Endothelial cell of umbilical vein (primary cell): ENCODE measurements around the gene OMA1. TPM values are rescaled to one million over a fixed set of nuclear protein-coding genes. Genes with fewer than 3 reads are reported as not detected.

ENCODE experiments used
- BruUV-seq: library from RNA; stranded (reverse); fragments of 400-500 nt; replicated peaks from 2 replicates; lab custom pipeline; 2021; lab: Mats Ljungman, UMichigan
- CTCF ChIA-PET: fragments of 300-600, 350-600 bp; sonication (Branson Sonifier 250); formaldehyde crosslinking; loops from one replicate; lab custom pipeline; 2021; ENCODE audit warnings: antibody characterized with exemption, inconsistent platforms; lab: Charles Lee
- POLR2A ChIA-PET: fragments of 300-600, 350-600 bp; sonication (Branson Sonifier 250); formaldehyde crosslinking; loops from one replicate; lab custom pipeline; 2021; ENCODE audit warnings: antibody characterized with exemption, inconsistent platforms; lab: Charles Lee
- DNase-seq: peaks from one replicate; pipeline ENCODE4 v3.0.0-alpha.2; 2011; ENCODE audit warnings: low read depth, low spot score
- FAIRE-seq: peaks from 2 replicates; lab custom pipeline; 2011; peaks lifted over from hg19 to GRCh38; lab: Jason Lieb, UNC
- H2AFZ ChIP-seq: 2 replicates; pipeline ENCODE4 v1.6.0; 2012; ENCODE audit warnings: low read depth, low read length, control low read depth, inconsistent platforms
- H3K27ac ChIP-seq: 2 replicates; pipeline ENCODE4 v1.5.1; 2011; ENCODE audit warnings: low read depth, mild to moderate bottlenecking, control low read depth, low read length, moderate library complexity; ENCODE audit not compliant: insufficient read depth
- H3K27me3 ChIP-seq, 2 experiments: 2 replicates each; pipeline versions ENCODE4 v1.6.0 to v1.6.1; 2011; ENCODE audit warnings: low read length in 2 of 2, mixed read lengths in 1 of 2; ENCODE audit not compliant: control insufficient read depth in 2 of 2, insufficient read depth in 2 of 2
- H3K36me3 ChIP-seq, 2 experiments: 2 replicates in 1 of 2; 3 replicates in 1 of 2; pipeline ENCODE4 v1.5.1; 2011; ENCODE audit warnings: low read length in 2 of 2, mild to moderate bottlenecking in 1 of 2, moderate library complexity in 1 of 2; ENCODE audit not compliant: control insufficient read depth in 2 of 2, insufficient read depth in 2 of 2; ENCODE audit errors: extremely low read depth in 1 of 2
- H3K4me1 ChIP-seq: 3 replicates; pipeline ENCODE4 v1.5.1; 2011; ENCODE audit warnings: mild to moderate bottlenecking, low read length; ENCODE audit not compliant: control insufficient read depth, insufficient read depth; ENCODE audit errors: extremely low read depth
- H3K4me2 ChIP-seq: 2 replicates; pipeline ENCODE4 v1.6.1; 2011; ENCODE audit warnings: low read length, control low read depth, mixed read lengths; ENCODE audit not compliant: insufficient read depth
- H3K4me3 ChIP-seq, 3 experiments: fragments of 200-600 bp in 1 of 3; sonication (generic), shearing (Covaris generic) in 1 of 3; replicated peaks in 1 of 3; 2 replicates each; pipeline ENCODE4 v1.5.1; 2011 to 2016; ENCODE audit warnings: control low read depth in 3 of 3, low read length in 3 of 3, mild to moderate bottlenecking in 2 of 3, inconsistent platforms in 1 of 3, low read depth in 1 of 3, moderate library complexity in 1 of 3; ENCODE audit not compliant: insufficient read depth in 1 of 3
- H3K79me2 ChIP-seq: 2 replicates; pipeline ENCODE4 v1.6.0; 2012; ENCODE audit warnings: low read length, inconsistent platforms; ENCODE audit not compliant: control insufficient read depth, insufficient read depth
- H3K9ac ChIP-seq: replicated peaks from 2 replicates; pipeline ENCODE3; 2011; ENCODE audit warnings: low read length, control low read depth; ENCODE audit not compliant: insufficient read depth; ENCODE audit errors: extremely low read depth
- H3K9me1 ChIP-seq: replicated peaks from 3 replicates; pipeline ENCODE4 v1.6.0; 2011; ENCODE audit warnings: mild to moderate bottlenecking, low read length; ENCODE audit not compliant: control insufficient read depth, insufficient read depth; ENCODE audit errors: extremely low read depth
- H3K9me3 ChIP-seq: replicated peaks from 2 replicates; pipeline ENCODE4 v1.5.1; 2012; ENCODE audit warnings: low read length, inconsistent platforms; ENCODE audit not compliant: control insufficient read depth, insufficient read depth
- H4K20me1 ChIP-seq: replicated peaks from 2 replicates; pipeline ENCODE3; 2011; ENCODE audit warnings: mild to moderate bottlenecking, low read length; ENCODE audit not compliant: control insufficient read depth, insufficient read depth; ENCODE audit errors: extremely low read depth
- CTCF ChIP-seq, 2 donors: IDR thresholded peaks; 1 replicate in 1 of 2; 2 replicates in 1 of 2; pipeline ENCODE4 v1.5.1; 2011; ENCODE audit warnings: low read length in 2 of 2, mild to moderate bottlenecking in 2 of 2, moderate library complexity in 2 of 2, control low read depth in 1 of 2, inconsistent platforms in 1 of 2, low read depth in 1 of 2; ENCODE audit not compliant: insufficient read depth in 1 of 2; ENCODE audit errors: extremely low read depth in 1 of 2
- EZH2 ChIP-seq: IDR thresholded peaks from 2 replicates; pipeline ENCODE4 v1.6.1; 2012; ENCODE audit warnings: borderline replicate concordance, low read depth, mild to moderate bottlenecking, moderate library complexity, low read length, inconsistent platforms; ENCODE audit not compliant: severe bottlenecking
- FOS ChIP-seq: IDR thresholded peaks from 2 replicates; pipeline ENCODE4 v1.6.1; 2011; ENCODE audit warnings: mild to moderate bottlenecking, low read length, moderate library complexity, borderline replicate concordance; ENCODE audit not compliant: insufficient read depth
- GATA2 ChIP-seq: IDR thresholded peaks from 2 replicates; pipeline ENCODE4 v1.7.0; 2011; ENCODE audit warnings: low read depth, mild to moderate bottlenecking, moderate library complexity, mixed read lengths, low read length; ENCODE audit not compliant: insufficient read length, insufficient read depth
- JUN ChIP-seq: IDR thresholded peaks from 2 replicates; pipeline ENCODE4 v1.6.1; 2011; ENCODE audit warnings: borderline replicate concordance, low read depth; ENCODE audit not compliant: insufficient read length, insufficient read depth
- MYC ChIP-seq: IDR thresholded peaks from one replicate; pipeline ENCODE4 v1.6.1; 2011; ENCODE audit warnings: mild to moderate bottlenecking, low read depth, low read length
- POLR2A ChIP-seq: IDR thresholded peaks from 2 replicates; pipeline ENCODE4 v1.6.1; 2012; ENCODE audit warnings: low read depth, mild to moderate bottlenecking, control low read depth, low read length
- POLR2AphosphoS5 ChIP-seq: IDR thresholded peaks from 2 replicates; pipeline ENCODE4 v1.6.1; 2012; ENCODE audit warnings: low read depth, mild to moderate bottlenecking, control low read depth, low read length, moderate library complexity; ENCODE audit not compliant: insufficient read depth
- dilution Hi-C: fragments of 300-500 bp; cut with MboI; formaldehyde crosslinking; loops from one replicate; pipeline ENCODE4 v1.15.0; 2019; ENCODE audit warnings: low sequenced_read_pairs; ENCODE audit not compliant: extremely low pct_ligation_motif_present
- intact Hi-C: fragments of 100-400 bp; cut with micrococcal nuclease; formaldehyde crosslinking; loops from one replicate; pipeline ENCODE4 v1.10.0; 2022
- polyA plus RNA-seq, 4 experiments: library from polyadenylated mRNA; depleted of rRNA in 3 of 4; stranded (reverse) in 3 of 4; unstranded in 1 of 4; fragments of >200 nt; gene quantifications; 2 replicates each; pipeline versions ENCODE4 v1.2.1 to v1.2.3, GENCODE V29; 2011 to 2012; ENCODE audit warnings: missing spikeins in 1 of 4
- total RNA-seq: library from RNA; stranded (reverse); gene quantifications from 2 replicates; pipeline ENCODE4 v1.2.3, GENCODE V29; 2021

The OMA1 gene
- total and polyA plus RNA-seq, 2 donors (not counting 3 experiments of a cell fraction or from before 2014, with no cell fraction given), result 4.0 to 4.6 TPM

- dilution Hi-C loops (no loop called here), intact Hi-C loops (no loop called here)
- no peak overlapping the region for H2AFZ ChIP-seq
- H4K20me1 ChIP-seq, result no peaks in the 10 kb centered on the region
- TF ChIP-seq JUN, result no peak
- no peak for TF ChIP-seq GATA2
- TF ChIP-seq POLR2AphosphoS5, result no peak
- no peak for TF ChIP-seq FOS
- no peak for TF ChIP-seq EZH2
- no peak for TF ChIP-seq MYC
- no peak for TF ChIP-seq POLR2A
- TF ChIP-seq CTCF (IDR thresholded peaks at IDR 0.05; ENCODE audit: extremely low read depth in 1 of 2, insufficient read depth in 1 of 2, low read depth in 1 of 2, low read length in 2 of 2), result no peak
- peaks cover 0 to 4% of the 10 kb centered on the region in 2 experiments for H3K27me3 ChIP-seq
- H3K9me3 ChIP-seq, result no peaks in the 10 kb centered on the region
- no peaks in the 10 kb centered on the region for H3K9me1 ChIP-seq
- no peak overlapping the region for H3K4me3 ChIP-seq
- no peak for DNase-seq
- H3K9ac ChIP-seq, result no peak overlapping the region
- no peak overlapping the region for H3K4me2 ChIP-seq
- ChIA-PET POLR2A (no interaction called here), CTCF (interaction anchor here (0.9 to 2.7 kb wide), 3 partner anchors 11 to 84 kb away, joined by 3 to 18 read pairs (median 3); no protein-coding TSS in a partner anchor)
- BruUV-seq, result no TSS peak
- no peaks in the 10 kb centered on the region for H3K36me3 ChIP-seq
- H3K4me1 ChIP-seq, result peaks cover 9% of the 10 kb centered on the region
- no peaks in the 10 kb centered on the region for H3K79me2 ChIP-seq
- FAIRE-seq, result no peak
- H3K27ac ChIP-seq, result no peak overlapping the region
Measured at GRCh38 chr1:58568911-58569310, 22.4 kb upstream of the OMA1 start.
